NCI-H226 (cell line): ENCODE data around the gene DNMT3L.
"Not testable (repeated sequence)": the region's sequence is repeated elsewhere in the genome, so short reads cannot be mapped to it uniquely, and the experiment has no call there.

ENCODE experiments used
- DNase-seq: peaks from one replicate; pipeline ENCODE4 v3.0.0-alpha.2; 2015

The DNMT3L gene

DNA sequence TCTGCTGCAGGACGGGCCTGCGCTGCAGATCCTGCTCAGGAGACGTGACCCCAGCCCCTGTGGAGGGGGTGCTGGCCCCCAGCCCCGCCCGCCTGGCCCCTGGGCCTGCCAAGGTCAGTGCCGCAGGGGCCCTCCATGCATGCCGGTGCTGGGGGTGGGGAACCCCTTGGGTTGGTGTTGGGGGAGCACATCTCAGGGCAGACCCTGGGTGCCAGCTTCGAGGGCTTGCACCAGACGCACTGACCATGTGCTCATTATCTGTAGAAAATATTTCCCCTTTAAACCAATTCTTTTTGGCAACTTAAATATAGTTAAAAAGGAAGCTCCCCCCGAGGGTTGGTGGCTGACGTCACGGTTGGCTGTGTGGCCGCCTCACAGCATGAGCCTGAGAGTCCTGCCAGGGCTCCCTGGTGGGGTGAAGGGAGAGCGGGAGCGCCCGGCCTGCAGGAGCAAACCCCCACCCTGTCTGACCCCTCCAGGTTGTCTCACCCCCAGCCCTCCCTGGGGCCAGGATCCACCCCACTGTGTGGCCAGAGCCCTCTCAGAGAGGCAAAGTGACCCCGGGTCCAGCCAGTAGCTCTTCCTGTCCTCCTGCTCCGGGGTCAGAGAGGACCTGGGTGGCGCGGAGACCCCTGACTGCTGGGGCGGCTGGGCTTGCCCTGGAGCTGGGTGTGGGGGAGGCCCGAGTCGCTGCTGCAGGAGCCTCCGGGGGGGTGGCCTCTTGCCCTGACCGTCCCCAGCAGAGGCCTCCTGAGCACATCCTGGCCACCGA is 32.9 kb upstream of the DNMT3L start:
- DNase-seq: no peak

DNA sequence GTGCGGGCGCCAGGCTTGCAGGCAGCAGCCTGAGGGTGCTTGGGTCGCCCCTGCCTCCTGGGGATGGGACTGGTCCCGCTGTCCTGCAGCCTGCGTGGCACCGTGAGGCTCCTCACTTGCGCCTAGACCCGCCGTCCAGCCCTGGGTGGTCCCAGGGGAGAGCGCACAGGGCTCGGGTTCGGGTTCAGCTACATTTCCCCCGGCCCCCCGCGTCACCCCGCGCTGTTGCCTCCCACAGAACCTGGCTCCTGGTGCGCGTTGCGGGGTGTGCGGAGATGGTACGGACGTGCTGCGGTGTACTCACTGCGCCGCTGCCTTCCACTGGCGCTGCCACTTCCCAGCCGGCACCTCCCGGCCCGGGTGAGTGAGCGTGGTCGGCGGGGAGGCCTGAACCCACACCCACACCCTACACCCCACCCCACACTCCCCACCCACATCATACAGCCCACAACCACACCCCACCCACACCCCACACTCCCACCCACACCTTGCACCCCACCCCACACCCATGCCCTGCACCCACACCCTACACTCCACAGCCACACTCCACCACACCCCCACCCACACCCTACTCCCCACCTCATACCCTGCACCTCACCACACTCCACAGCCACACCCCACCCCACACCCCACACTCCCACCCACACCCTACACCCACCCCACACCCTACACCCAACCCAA is 32.0 kb upstream of the DNMT3L start:
- DNase-seq: no peak

DNA sequence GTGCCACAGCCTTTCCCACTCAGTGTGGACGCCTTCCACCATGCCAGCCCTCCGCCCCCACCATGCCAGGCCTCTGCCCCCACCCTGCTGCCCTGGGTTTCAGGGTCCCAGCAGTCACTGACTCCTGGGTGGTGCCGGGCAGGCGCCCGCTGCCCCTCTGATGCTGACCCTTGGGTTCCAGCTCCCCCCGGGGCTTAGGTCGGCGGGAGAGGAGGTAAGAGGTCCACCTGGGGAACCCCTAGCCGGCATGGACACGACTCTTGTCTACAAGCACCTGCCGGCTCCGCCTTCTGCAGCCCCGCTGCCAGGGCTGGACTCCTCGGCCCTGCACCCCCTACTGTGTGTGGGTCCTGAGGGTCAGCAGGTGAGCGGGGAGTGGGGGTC is 31.1 kb upstream of the DNMT3L start:
- no peak for DNase-seq

DNA sequence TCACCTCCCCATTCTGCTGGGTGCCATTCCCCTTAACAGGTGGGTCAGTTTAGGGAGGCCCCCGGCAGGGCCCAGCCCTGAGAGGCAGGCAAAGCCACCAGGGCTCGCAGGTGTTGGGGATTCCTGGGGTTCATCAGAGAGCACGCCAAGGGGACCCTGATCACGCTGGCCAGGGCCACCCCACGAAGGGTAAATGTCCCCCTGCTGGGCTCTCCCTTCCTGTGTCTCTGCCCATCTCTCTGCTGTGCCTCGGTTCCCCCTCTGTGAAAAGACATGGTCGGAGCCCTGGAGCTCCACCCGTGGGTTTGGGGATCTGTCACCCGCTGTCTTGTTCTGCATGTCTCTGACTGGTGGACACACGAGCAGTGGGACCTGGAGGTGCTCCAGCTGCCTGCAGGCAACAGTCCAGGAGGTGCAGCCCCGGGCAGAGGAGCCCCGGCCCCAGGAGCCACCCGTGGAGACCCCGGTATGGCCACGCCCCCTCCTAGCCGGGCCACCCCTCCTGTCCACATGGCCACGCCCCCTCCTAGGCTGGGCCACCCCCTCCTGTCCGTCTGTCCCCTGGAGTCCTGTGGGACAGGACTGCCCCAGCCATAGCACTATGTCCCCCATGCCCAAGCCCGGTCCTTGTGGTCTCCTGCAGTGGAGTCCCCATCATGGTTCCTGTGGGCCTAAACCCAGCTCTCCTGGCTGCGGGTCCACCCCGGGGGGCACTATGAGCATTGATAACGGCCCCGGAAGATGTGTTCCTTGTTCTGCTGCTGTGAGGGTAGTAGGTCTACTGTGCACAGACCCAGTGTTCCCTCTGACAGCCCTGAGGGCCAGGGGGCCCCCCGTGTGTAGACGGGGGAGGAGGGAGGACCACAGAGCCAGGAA is 30.5 kb upstream of the DNMT3L start:
- DNase-seq: no peak

DNA sequence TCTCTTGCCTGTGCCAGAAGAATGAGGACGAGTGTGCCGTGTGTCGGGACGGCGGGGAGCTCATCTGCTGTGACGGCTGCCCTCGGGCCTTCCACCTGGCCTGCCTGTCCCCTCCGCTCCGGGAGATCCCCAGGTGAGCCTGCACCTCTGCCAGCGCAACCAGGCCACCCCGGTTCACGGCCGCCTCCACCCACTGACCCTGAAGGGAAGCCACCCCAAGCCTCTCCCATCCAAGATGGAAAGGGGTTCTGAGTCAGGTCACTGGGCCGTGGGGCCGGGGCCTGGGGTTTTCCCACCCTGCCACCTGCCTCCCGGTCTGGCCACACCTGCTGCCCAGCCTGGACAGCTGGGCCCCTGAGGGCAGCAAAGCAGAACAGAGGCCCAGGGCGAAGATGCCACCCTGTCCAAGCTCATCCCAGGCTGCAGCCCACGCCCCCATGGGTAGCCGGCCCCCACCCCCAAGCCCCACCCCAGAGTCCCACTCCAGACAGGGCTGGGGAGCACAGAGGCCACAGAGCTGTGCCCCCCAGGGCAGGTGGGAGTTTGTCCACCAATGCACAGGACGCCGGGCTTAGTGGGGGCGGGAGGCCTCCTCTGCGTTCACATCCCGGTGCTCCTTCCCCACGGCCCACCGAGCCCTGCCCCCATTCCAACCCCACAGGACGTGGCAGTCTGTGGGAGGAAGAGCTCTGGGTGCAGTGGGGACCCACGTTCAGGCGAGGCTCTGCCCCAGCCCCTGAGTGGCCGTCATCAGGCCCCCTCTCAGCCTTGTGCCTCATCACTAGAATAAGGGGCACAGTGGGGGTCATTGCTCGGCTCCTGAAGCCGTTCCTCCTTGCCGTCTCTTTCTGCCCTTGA is 29.6 kb upstream of the DNMT3L start:
- DNase-seq: no peak

DNA sequence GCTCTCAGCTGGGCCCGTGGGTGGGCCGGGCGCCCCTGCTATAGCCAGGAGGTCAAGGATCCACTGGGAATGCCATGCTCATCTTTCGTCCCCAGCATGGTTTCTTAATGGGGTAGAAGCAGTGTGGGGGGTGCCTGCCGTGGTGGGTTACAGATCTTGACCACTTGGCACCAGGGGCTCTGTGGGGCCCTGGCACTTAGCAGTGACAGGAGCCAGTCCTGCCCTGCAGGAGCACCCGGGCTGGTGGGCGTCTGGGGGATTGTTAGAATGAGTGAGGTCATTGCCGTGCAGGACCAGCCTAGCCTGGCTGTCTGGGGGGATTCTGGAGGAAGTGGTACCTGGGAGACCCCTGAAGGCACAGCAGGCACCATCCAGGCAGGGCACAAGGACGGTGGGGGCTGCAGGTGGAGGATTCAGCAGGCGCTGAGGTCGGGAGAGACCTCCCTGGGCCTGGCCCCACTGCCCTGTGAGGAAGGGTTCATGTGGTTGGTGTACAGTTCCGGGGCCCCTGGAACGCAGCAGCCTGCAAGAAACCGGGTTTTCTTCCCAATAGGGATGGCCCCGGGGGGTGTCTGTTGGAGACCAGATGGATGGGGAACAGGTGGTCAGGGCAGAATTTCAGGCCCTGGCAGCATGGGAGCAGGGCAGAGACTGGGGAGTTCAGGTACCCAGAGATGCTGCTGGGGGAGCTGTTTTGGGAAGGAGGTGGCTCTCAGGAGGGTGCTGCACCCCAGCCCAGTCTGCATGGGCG is 28.8 kb upstream of the DNMT3L start:
- DNase-seq: no peak

DNA sequence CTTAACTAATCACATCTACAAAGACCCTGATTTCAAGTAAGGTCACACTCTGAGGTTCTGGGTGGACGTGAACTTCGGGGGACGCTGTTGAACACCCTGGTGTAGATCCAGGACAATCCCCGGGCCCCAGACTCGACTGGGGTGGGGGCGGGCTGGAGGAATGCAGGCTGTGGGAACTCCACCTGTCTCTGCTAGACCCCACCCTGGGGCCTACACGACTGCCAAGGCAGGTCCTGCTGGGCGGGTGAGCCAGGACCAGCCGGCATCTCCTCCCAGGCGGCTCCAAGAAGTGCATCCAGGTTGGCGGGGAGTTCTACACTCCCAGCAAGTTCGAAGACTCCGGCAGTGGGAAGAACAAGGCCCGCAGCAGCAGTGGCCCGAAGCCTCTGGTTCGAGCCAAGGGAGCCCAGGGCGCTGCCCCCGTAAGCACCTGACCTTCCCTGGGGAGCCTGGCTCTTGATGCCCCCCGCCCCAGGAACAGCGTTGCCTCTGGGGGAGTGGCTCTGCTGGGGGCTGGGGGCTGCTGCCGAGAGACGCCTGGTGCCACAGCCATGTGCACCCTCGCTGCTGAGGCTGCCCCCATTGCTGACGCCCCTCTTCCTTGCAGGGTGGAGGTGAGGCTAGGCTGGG is 27.8 kb upstream of the DNMT3L start:
- no peak for DNase-seq

DNA sequence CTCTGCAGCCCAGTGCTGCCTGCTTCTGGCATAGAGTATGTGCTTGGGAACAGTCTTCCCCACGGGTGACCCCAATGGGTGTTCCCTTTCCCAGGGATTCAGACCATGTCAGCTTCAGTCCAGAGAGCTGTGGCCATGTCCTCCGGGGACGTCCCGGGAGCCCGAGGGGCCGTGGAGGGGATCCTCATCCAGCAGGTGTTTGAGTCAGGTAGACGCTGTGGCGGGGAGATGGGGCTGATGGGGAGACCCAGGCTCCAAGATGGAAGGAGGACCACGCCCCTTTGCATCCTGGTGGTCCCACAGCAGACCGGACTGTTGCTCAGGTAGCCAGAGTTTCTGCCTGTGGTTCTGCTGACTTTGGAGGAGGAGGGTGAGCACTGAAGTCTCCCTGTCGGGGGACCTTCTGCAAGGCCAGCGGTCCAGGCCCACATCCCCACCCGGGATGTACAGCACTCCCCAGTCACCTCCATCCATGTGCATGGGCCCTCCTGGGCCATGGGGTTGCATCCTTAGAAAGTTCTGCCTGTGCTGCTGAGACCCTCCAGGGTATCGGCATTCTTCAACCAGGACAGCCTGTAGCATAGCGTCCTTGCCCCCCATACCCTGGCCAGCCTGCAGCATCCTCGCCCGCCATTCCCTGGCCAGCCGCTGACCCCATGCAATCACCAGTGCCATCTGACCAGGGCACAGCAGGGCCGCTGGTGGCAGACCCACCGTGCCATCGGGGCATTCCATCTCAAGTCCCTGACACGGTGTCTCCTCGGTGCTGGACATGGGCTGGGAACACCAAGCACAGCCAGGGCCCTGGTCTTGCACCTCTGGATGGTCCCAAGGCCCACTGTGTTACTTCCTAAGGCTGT is 26.8 kb upstream of the DNMT3L start:
- DNase-seq: no peak

DNA sequence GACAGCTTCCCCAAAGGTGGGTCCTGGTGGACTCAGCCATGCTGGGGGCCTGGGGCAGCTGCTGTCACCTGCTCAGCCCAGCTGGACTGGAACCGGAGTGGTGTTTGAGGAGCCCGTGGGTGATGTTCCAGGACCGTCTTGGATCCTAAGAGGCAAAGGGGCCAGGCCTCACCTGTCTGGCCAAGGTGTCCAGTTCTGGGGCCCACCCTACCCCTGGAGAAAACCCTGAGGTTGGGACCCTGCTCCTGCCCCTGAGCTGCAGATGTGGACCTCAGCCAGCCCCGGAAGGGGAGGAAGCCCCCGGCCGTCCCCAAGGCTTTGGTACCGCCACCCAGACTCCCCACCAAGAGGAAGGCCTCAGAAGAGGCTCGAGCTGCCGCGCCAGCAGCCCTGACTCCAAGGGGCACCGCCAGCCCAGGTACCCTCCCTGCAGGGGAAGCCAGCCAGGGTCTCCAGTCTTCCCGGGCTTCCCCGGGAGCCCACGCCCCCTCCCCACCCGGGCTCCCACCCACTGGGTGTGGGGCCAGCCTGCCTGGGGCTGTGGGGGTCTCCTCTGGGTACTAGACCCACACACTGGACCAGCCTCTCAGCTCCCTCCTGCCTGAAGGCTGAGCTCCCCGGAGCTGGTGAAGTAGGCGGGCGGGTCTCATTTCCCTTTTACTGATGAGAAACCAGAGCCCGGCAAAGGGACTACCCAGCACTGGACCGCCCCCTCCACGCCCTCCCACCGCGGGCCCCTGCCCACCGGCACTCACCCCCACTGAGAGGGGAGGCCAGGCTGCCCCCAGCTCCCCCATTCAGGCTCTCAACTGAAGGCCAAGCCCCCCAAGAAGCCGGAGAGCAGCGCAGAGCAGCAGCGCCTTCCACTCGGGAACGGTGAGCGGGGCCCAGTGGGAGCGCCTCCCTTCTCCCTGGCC is 25.3 kb upstream of the DNMT3L start:
- DNase-seq: no peak

DNA sequence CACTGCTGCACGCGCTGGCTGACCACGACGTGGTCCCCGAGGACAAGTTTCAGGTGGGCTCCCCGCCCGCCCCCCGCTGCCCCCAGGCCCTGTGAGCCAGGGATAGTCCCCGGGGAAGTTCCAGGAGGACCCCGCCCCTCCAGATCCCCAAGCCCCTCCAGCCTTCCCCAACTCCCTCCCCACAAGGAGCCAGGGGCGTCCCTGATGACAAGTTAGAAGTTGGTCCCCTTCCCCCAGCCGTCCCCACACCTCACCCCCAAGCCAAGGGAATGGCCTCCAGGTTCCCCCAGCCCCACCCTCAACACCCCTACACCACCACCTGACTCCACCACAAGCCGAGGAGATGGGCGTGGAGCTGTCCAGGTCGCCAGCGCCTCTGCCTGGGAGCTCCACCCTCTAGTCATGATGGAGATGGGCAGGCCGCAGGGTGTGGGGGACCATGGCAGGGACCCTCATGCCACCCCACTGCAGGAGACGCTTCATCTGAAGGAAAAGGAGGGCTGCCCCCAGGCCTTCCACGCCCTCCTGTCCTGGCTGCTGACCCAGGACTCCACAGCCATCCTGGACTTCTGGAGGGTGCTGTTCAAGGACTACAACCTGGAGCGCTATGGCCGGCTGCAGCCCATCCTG is 24.5 kb upstream of the DNMT3L start:
- no peak for DNase-seq

DNA sequence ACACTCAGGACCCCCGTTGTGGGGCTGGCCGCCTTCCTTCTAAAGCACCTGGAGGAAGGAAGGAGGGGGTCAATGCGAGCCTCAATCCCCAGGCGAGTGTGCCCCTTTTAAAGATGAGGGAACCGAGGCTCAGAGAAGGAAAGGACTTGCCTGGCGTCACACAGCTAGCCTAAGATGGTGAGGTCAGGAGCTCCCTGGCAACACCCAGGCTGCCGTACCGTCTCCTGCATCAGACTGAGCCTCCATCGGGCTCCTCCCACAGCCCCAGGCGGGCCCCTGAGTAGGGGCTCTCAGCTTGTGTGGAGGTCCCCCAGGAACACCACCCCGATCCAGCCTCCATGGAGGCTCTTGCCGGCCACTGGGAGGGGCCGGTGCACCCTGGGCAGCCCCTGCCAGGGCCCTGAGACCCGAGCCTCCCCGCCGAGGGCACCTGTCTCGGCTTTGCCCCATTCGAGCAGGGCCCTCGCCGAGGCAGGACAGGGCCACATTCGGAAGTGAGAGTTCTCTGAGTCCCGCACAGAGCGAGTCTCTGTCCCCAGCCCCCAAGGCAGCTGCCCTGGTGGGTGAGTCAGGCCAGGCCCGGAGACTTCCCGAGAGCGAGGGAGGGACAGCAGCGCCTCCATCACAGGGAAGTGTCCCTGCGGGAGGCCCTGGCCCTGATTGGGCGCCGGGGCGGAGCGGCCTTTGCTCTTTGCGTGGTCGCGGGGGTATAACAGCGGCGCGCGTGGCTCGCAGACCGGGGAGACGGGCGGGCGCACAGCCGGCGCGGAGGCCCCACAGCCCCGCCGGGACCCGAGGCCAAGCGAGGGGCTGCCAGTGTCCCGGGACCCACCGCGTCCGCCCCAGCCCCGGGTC is 23.7 kb upstream of the DNMT3L start, which contains the start of gene AIRE:
Gene AIRE, plus strand, starts transcription at position 739 of the 855 bp plus-strand sequence. CDS start 131 bp downstream, outside the sequence.
- DNase-seq: no peak

DNA sequence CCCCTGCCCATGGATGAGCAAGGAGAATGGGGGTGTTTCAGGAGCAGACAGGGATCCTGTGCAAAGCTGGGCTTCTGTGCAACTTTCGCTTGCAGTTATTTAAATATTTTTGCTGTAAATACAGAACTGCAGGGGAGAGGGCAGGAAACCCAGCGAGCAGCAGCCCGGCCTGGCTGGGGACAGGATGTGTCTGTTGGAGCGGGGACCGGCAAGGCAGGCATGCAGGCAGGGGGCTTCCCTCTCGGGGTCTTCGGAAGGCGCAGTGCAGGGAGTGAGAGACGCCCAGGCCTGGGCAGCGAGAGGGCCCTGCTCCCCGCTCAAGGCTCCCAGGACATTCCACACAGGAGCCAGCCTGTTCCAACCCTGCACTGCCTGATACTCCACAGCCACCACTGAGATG is 22.3 kb upstream of the DNMT3L start:
- no peak for DNase-seq

DNA sequence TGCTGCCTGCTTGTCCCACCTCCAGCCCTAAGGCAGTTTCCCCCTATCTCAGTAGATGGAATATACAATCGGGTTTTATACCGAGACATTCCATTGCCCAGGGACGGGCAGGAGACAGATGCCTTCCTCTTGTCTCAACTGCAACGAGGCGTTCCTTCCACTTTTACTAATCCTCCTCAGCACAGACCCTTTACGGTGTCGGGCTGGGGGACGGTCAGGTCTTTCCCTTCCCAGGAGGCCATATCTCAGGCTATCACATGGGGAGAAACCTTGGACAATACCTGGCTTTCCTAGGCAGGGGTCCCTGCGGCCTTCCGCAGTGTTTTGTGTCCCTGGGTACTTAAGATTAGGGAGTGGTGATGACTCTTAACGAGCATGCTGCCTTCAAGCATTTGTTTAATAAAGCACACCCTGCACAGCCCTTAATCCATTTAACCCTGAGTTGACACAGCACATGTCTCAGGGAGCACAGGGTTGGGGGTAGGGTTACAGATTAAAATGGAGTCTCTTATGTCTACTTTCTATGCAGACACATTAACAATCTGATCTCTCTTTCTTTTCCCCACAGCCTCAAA is 21.6 kb upstream of the DNMT3L start:
- DNase-seq: not testable (repeated sequence)

DNA sequence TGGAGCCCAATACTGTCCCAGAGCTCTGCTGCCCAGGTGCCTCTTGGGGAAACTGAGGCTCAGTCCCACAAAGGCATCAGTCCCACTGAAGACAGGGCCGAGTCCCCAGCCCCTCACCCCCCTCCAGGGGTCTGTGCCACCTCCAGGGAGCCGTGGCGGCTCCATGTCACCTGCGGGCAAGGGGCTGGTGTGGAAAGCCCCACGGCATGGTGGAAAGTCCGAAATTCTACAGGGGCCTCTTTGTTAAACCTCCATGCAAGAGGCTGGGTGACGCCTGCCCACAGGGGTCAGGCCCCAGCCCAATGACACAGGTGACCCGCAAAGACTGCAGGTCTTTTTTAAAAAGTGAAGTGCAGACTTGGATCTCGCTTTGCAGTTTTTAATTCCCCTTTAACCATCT is 20.7 kb upstream of the DNMT3L start:
- no peak for DNase-seq

DNA sequence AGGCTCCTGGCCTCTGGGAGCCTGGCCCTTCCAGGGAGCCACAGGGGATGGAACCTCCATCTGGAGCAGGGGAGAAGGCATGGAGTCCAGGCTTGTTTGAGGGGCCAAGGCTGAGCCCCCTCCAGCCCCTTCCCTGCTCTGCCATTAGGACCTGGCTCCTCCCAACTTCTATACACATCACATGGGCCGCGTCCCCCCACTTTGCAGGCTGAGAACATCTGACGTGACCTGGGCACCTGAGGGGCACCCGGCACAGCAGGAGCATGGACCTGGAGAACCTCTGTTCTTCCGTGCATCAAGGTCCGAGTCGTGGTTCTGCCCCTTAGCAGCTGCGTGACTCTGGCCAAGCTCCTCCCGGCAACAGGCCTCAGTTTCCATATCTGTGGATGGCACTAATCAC is 20.1 kb upstream of the DNMT3L start:
- DNase-seq: no peak

DNA sequence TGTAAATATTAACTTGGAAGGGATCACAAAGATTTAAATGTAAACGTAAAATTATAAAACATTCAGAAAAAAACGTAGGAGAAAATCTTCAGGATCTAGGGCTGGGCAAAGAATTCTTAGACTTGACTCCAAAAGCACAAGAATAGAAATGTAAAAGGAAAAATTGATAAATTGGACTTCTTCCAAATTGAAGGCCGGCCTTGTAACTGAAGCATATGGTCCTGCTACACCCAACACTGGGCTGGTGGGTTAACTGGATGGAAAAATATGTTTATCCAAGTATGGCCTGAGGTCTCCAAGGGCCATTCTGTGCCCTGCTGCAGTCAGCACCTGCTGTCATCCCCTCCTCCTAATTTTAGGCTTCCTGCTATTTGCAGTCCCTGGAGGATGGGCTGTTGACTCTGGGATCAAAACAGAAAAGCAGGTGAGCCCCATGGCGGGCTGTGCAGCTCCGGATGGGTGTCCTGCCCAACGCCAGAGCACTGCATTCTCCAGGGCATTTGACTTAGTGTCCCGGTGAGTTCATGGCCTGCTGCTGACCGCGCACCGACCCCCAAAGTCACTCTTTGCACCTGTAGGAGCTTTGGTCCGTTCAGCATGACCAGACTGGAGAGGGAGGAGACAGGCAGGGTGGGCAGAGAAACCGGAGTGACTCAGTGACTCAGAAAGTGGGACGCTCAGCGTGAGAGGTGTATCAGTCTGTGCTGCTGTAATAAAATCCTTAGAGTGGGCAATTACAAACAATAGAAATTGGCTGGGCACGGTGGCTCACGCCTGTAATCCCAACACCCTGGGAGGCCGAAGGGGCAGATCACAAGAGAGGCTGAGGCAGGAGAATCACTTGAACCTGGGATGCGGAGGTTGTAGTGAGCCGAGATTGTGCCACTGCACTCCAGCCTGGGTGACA is 17.9 kb upstream of the DNMT3L start:
- DNase-seq: no peak
